GM12874 (cell line): ENCODE results near the gene UBR4.

Source experiments
- TF ChIP-seq, protein P1 (sequence below): IDR thresholded peaks from 2 replicates; pipeline ENCODE4 v1.5.1; 2011; ENCODE audit warnings: low read depth, mild to moderate bottlenecking, control low read depth, low read length, moderate library complexity; ENCODE audit not compliant: insufficient read depth

UBR4 gene

GRCh38 chr1:19084206-19084738 is 125.8 kb downstream of the UBR4 start:
- TF ChIP-seq, protein P1, sequence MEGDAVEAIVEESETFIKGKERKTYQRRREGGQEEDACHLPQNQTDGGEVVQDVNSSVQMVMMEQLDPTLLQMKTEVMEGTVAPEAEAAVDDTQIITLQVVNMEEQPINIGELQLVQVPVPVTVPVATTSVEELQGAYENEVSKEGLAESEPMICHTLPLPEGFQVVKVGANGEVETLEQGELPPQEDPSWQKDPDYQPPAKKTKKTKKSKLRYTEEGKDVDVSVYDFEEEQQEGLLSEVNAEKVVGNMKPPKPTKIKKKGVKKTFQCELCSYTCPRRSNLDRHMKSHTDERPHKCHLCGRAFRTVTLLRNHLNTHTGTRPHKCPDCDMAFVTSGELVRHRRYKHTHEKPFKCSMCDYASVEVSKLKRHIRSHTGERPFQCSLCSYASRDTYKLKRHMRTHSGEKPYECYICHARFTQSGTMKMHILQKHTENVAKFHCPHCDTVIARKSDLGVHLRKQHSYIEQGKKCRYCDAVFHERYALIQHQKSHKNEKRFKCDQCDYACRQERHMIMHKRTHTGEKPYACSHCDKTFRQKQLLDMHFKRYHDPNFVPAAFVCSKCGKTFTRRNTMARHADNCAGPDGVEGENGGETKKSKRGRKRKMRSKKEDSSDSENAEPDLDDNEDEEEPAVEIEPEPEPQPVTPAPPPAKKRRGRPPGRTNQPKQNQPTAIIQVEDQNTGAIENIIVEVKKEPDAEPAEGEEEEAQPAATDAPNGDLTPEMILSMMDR: no peak

DNA sequence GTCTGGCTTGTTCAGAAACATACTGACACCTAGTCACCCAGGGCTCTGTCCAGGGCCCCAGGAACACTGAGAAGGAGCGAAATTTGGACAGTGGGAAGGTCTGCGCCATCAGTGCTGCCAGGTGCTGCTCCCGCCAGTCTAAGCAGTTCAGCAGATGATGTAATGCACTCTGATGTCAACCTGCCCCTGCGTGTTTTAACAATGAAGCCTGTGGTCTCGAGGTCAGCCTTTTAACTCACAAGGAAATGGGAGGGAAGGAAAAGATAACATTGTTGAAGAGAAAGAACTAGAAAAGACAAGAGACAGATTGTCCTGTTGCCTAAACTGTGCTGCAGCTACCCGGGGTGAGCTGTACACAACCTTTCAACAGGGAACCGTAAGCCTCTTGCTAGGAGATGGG is 127.0 kb downstream of the UBR4 start:
- TF ChIP-seq, protein P1: no peak

DNA sequence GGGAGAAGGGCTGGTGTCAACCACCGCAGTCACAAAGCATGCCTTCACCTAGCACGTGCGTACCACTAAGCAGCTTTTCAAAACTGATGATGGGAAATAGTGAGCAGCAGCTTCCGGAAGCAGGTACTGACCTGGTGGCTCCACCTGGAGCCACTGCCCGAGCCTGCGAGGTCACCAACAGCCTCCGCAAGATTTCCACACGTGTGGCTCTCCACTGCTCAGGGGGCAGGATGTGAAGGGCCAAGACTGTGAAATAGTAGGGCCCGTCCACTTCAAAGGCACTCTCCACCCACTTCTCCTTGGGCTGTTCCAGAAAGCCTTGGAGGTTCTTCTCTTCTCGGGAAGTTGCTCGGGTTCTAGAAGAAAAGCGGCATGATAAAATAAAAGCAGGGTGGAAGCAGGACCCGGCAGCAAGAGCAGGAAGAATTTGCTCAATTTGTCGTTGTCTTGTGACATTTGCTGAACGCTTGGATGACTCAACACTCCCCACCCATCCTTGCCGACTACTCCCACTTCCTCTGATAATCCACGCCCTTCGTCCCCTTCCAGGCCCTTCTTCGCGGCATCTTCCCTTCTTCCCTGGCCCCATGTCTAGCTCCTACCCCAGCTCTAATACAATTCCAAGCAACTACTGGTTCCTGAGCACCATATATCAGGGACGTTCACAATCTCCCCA is 128.7 kb downstream of the UBR4 start:
- TF ChIP-seq, protein P1: no peak

GRCh38 chr1:19080721-19081120 is 129.3 kb downstream of the UBR4 start:
- TF ChIP-seq, protein P1: no peak

- TF ChIP-seq, protein P1: no peak
Measured at GRCh38 chr1:19079541-19080472, 130.3 kb downstream of the UBR4 start.

DNA sequence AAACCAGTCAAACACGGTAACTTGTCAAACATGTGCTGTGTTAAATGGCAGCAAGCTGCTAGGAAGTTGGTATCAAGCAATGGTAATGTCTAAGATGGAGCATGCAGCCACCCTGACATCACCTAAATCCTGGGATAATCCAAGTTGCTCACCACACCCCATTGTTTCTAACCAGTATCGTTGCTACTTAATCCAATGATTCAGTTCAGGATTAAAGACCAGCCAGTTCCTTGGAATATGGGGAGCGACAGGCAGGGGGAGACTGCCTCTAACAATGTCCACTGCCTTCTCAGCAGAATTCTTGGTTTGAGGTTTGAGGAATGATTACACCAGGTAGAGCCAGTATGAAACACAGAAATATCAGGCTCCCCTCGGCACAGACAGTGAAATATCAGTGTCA is 131.5 kb downstream of the UBR4 start:
- TF ChIP-seq, protein P1: no peak
